ENCODE data around the gene ADK.

GRCh38 chr10:74488907-74489306 is 337.9 kb downstream of the ADK start:
- TF ChIP-seq CTCF (IDR thresholded peaks at IDR 0.05; ENCODE audit: poor library complexity) (no peak), EZH2 (IDR thresholded peaks at IDR 0.05; ENCODE audit: borderline replicate concordance) (no peak)
